Esophagus muscularis mucosa (tissue), 4 donors: ENCODE measurements around the gene FBRS. TPM values are rescaled to one million over a fixed set of nuclear protein-coding genes. Genes with fewer than 3 reads are reported as not detected.
"Not testable (repeated sequence)": the region's sequence is repeated elsewhere in the genome, so short reads cannot be mapped to it uniquely, and the experiment has no call there.

Experiments
- DNase-seq: peaks from one replicate; pipeline ENCODE4 v3.0.0-alpha.2; 2017; ENCODE audit errors: extremely low spot score
- H3K27ac ChIP-seq, 4 donors: fragments of 200-600 bp; sonication (generic); replicated peaks in 1 of 4; 1 replicate in 3 of 4; 2 replicates in 1 of 4; pipeline ENCODE4 v1.5.1; 2016 to 2019; ENCODE audit warnings: mild to moderate bottlenecking in 1 of 4
- H3K27me3 ChIP-seq, 4 donors: fragments of 200-600 bp; sonication (generic); one replicate each; pipeline versions ENCODE4 v1.5.1 to v1.6.0; 2016 to 2019
- H3K36me3 ChIP-seq, 4 donors: fragments of 200-600 bp; sonication (generic); one replicate each; pipeline ENCODE4 v1.5.1; 2016 to 2019
- H3K4me1 ChIP-seq, 4 donors: fragments of 200-600 bp; sonication (generic); one replicate each; pipeline ENCODE4 v1.5.1; 2016 to 2019
- H3K4me3 ChIP-seq, 4 donors: fragments of 200-600 bp; sonication (generic); 1 replicate in 2 of 4; 2 replicates in 2 of 4; pipeline ENCODE4 v1.5.1; 2016 to 2019; ENCODE audit warnings: mild to moderate bottlenecking in 4 of 4, moderate library complexity in 1 of 4
- H3K9me3 ChIP-seq, 4 donors: fragments of 200-600 bp; sonication (generic); 1 replicate in 3 of 4; 2 replicates in 1 of 4; pipeline ENCODE4 v1.5.1; 2016 to 2019
- EP300 ChIP-seq: sonication (generic); formaldehyde crosslinking; IDR thresholded peaks from one replicate; pipeline ENCODE4 v1.6.1; 2017; ENCODE audit warnings: antibody characterized with exemption
- POLR2A ChIP-seq: fragments of 450-650 bp; IDR thresholded peaks from one replicate; pipeline ENCODE4 v1.6.1; 2017; ENCODE audit warnings: antibody characterized with exemption, moderate library complexity, mild to moderate bottlenecking, low read depth
- POLR2AphosphoS5 ChIP-seq, 2 donors: sonication (generic); formaldehyde crosslinking; IDR thresholded peaks; one replicate each; pipeline ENCODE4 v1.6.1; 2017; ENCODE audit warnings: antibody characterized with exemption in 2 of 2
- WGBS: methylation state at CpG from one replicate; pipeline ENCODE4 v1.1.5; 2018; 5-methylcytosine and 5-hydroxymethylcytosine counted together
- intact Hi-C: fragments of 100-400 bp; cut with DNase I; formaldehyde crosslinking; loops from one replicate; pipeline ENCODE4 v1.15.1; 2023
- total RNA-seq, 4 donors: library from RNA; depleted of rRNA; stranded (reverse); fragments of >200 nt; gene quantifications; one replicate each; pipeline versions ENCODE4 v1.1.0 to v1.2.1, GENCODE V29; 2016
- TF ChIP-seq, protein P1 (sequence below), 3 experiments: fragments of 200-600 bp in 2 of 3; fragments of 450-650 bp in 1 of 3; sonication (generic) in 2 of 3; IDR thresholded peaks; one replicate each; pipeline ENCODE4 v1.5.1; 2017 to 2019; ENCODE audit warnings: antibody characterized with exemption in 3 of 3, mild to moderate bottlenecking in 2 of 3, moderate library complexity in 1 of 3

The FBRS gene
- total RNA-seq, 4 donors from 2014 or later: 26.2 to 63.4 (median 37.8) TPM

DNA sequence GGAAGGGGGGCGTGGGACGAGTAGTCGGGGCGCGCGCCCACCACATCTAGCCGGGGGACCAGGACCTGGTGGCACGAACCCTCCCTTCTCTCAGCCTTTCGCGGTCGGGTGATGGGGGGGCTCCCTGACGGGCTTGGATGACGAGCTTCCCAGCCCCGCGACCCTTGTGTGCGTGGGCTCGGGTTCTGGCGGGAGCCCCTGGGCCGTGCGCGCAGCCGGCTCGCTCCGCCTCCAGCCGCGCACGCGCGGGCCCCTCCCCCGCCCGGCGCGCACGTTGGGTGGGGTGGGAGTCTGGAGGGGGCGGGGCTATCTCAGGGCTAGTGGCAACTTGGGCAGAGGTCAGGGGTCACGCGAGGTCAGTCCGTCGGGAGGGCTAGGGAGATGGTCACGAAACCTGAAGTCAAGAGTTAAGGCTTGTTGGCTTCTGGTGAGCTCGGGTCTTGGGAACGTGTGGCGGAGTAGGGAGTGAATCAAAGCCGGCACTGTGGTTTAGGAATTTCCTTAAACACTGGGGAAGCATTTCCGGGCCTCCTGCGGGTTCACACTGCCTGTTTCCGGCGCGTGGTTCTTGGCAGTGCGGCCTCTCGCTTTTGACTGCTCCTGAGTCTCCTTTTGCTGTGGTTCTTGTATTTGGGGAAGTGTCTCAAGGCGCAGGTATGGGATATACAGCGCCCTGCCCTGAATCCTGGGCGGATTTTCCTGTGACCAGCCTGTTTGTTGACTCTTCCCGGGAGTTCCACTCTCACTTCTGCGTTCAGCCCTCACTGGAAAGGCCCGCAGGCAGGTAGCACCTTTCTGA lies 40.8 kb downstream of the FBRS start, which contains the start of gene SRCAP:
SRCAP (plus strand) TSS at position 356 of the 799 bp plus-strand sequence. CDS start 1,654 bp downstream, outside the sequence.
- intact Hi-C loops: loop anchor here (5.0 to 10.0 kb wide), 2 partner anchors 37 to 264 kb away; partner anchors contain the start of gene DCTPP1

DNA sequence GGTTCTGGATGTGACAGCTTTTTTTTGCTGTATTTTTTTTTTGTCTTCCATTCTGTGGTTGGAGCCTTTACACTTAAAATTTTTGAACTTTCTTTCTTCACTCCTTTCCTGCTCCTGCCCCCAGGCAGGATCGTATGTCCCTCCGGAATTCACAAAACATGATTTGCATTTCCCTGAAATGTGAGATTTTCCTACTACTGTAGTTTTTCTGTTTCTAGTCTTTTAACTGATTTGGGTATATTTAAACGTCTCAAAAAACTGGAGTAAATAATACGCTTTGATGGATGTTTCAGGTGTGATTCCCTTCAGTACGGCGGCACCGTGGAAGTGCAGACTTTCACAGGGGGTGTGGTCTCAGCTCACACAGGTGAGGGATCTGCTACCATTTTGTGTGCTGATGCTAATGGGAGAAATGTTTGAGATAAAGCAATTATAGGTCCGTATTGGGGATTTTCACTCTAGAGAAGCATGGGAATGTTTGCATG lies 41.4 kb downstream of the FBRS start:
- TF ChIP-seq, protein P1, sequence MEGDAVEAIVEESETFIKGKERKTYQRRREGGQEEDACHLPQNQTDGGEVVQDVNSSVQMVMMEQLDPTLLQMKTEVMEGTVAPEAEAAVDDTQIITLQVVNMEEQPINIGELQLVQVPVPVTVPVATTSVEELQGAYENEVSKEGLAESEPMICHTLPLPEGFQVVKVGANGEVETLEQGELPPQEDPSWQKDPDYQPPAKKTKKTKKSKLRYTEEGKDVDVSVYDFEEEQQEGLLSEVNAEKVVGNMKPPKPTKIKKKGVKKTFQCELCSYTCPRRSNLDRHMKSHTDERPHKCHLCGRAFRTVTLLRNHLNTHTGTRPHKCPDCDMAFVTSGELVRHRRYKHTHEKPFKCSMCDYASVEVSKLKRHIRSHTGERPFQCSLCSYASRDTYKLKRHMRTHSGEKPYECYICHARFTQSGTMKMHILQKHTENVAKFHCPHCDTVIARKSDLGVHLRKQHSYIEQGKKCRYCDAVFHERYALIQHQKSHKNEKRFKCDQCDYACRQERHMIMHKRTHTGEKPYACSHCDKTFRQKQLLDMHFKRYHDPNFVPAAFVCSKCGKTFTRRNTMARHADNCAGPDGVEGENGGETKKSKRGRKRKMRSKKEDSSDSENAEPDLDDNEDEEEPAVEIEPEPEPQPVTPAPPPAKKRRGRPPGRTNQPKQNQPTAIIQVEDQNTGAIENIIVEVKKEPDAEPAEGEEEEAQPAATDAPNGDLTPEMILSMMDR (IDR thresholded peaks at IDR 0.05): no peak
- TF ChIP-seq EP300 (no peak), POLR2AphosphoS5 (IDR thresholded peaks at IDR 0.05) (no peak), POLR2A (no peak)
- intact Hi-C loops: loop anchor here (5.0 to 10.0 kb wide), 2 partner anchors 37 to 265 kb away; partner anchors contain the start of gene DCTPP1
- peak overlapping the region; percentile 88 to 100 (median 98) for H3K4me3 ChIP-seq
- no peak for DNase-seq
- no peaks in the 10 kb centered on the region for H3K9me3 ChIP-seq
- WGBS: 48% methylated on average over 8 of the region's 8 CpGs
- H3K27me3 ChIP-seq: no peaks in the 10 kb centered on the region
- peaks cover 38 to 49% (median 46%) of the 10 kb centered on the region in 4 donors for H3K36me3 ChIP-seq
- peak overlapping the region; percentile 98 to 100 (median 100) for H3K27ac ChIP-seq
- peaks cover 27 to 28% (median 27%) of the 10 kb centered on the region in 4 donors for H3K4me1 ChIP-seq

More for the DNA sequence above, 40.8 kb downstream of the FBRS start, which contains the start of gene SRCAP:
- peak; percentile 97 for DNase-seq
- no peaks in the 10 kb centered on the region for H3K9me3 ChIP-seq
- H3K27me3 ChIP-seq: no peaks in the 10 kb centered on the region
- TF ChIP-seq, protein P1 (IDR thresholded peaks at IDR 0.05): peak in 1 of 3 experiments; percentile 4
- TF ChIP-seq POLR2AphosphoS5 (IDR thresholded peaks at IDR 0.05) (peak; percentile 25 to 63), POLR2A (no peak)
- H3K4me1 ChIP-seq: peaks cover 27 to 31% (median 29%) of the 10 kb centered on the region in 4 donors
- peak within 1 kb of the TSS; percentile 88 to 100 (median 98) for H3K4me3 ChIP-seq
- H3K27ac ChIP-seq: peak within 1 kb of the TSS; percentile 98 to 100 (median 100)
- WGBS: 2% methylated on average over 22 of the region's 57 CpGs
- peaks cover 32 to 42% (median 40%) of the 10 kb centered on the region in 4 donors for H3K36me3 ChIP-seq

DNA sequence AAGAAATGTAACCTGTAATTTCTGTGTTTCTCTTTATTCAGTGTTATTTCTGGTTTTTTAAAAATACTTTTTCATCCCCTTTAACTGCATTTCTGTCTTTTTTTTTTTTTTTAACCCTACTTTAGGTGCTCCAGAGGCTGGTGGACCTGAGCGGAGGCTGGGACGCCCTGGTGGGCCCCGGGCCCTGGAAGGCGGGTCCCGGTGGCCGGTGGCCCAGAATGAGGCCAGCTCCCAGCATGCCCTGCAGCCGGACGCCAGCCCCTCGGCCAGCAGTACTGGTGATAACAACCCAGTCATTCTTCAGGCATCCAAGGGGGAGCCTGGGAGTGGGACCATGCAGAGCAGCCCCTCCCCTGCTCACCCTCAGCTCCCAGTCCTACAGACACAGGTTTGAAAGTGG lies 42.3 kb downstream of the FBRS start:
- H3K27ac ChIP-seq: peak overlapping the region in 2 of 4 donors; percentile 8 to 13
- no peaks in the 10 kb centered on the region for H3K27me3 ChIP-seq
- H3K4me3 ChIP-seq: no peak overlapping the region
- intact Hi-C loops: no loop called here
- TF ChIP-seq, protein P1 (IDR thresholded peaks at IDR 0.05): no peak
- TF ChIP-seq POLR2AphosphoS5 (IDR thresholded peaks at IDR 0.05) (no peak), POLR2A (no peak), EP300 (no peak)
- WGBS: 35% methylated on average over 9 of the region's 9 CpGs
- DNase-seq: no peak
- H3K4me1 ChIP-seq: peaks cover 27 to 28% (median 27%) of the 10 kb centered on the region in 4 donors
- H3K9me3 ChIP-seq: no peaks in the 10 kb centered on the region
- peaks cover 46 to 57% (median 54%) of the 10 kb centered on the region in 4 donors for H3K36me3 ChIP-seq

DNA sequence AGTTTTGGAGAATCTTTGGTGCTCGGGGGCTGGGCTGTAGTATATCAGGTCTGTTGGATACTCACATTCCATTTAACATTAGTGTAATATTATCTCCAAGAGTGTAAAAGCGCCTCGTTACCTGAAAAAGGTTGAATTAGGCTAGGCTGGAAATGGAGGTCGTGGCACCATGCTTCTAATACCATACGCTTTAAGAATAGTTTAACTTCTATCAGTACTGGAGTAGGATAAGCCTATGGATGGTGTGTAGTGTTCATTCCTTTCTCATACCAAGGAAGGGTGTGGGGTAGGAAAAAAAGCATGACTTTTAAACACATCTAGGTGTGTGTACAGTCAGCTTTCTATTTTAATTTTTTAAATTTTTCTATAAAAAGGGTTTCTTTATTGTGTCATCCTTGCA lies 42.7 kb downstream of the FBRS start:
- Histone ChIP-seq H3K9me3 (no peaks in the 10 kb centered on the region), H3K27ac (peak overlapping the region in 2 of 4 donors; percentile 8 to 13), H3K4me3 (no peak overlapping the region), H3K27me3 (no peaks in the 10 kb centered on the region), H3K4me1 (peaks cover 27 to 28% (median 27%) of the 10 kb centered on the region in 4 donors), H3K36me3 (peaks cover 51 to 62% (median 59%) of the 10 kb centered on the region in 4 donors)
- TF ChIP-seq, protein P1 (IDR thresholded peaks at IDR 0.05): no peak
- TF ChIP-seq EP300 (no peak), POLR2AphosphoS5 (IDR thresholded peaks at IDR 0.05) (no peak), POLR2A (no peak)
- intact Hi-C loops: no loop called here
- no peak for DNase-seq
- WGBS: 80% methylated on average over 5 of the region's 5 CpGs

DNA sequence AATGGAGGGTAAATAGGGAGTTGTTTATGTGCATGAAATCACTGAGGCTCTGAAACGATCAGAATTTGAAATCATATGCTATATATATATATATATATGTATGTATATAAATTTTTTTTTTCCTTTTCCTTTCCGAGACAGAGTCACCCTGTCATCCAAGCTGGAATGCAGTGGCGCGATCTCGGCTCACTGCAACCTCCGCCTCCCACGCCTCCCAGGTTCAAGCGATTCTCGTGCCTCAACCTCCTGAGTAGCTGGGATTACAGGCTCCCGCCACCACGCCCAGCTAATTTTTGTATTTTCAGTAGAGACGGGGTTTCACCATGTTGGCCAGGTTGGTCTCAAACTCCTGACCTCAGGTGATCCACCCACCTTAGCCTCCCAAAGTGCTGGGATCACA lies 44.8 kb downstream of the FBRS start:
- H3K27me3 ChIP-seq, H3K9me3 ChIP-seq, intact Hi-C loops, DNase-seq, H3K27ac ChIP-seq, H3K4me3 ChIP-seq: not testable (repeated sequence)
- Histone ChIP-seq H3K4me1 (peaks cover 19 to 21% (median 20%) of the 10 kb centered on the region in 4 donors), H3K36me3 (peaks cover 72 to 83% (median 80%) of the 10 kb centered on the region in 4 donors)
- WGBS: 91% methylated on average over 12 of the region's 12 CpGs
